GM19023 (cell line): ENCODE measurements around the gene TSPY3.
"Not testable (repeated sequence)": the region's sequence is repeated elsewhere in the genome, so short reads cannot be mapped to it uniquely, and the experiment has no call there.

Experiments
- ATAC-seq: cut with Tn5 transposase; IDR thresholded peaks from one replicate; pipeline ENCODE4 v1.9.1; 2021; ENCODE audit warnings: mild to moderate bottlenecking, moderate library complexity; ENCODE audit not compliant: unreplicated experiment

The TSPY3 gene

GRCh38 chrY:9398121-9398520 is at the start of gene TSPY3:
TSPY3 (plus strand) TSS chrY:9398421; CDS start chrY:9398467, 46 bp downstream.
- ATAC-seq = not testable (repeated sequence)

DNA sequence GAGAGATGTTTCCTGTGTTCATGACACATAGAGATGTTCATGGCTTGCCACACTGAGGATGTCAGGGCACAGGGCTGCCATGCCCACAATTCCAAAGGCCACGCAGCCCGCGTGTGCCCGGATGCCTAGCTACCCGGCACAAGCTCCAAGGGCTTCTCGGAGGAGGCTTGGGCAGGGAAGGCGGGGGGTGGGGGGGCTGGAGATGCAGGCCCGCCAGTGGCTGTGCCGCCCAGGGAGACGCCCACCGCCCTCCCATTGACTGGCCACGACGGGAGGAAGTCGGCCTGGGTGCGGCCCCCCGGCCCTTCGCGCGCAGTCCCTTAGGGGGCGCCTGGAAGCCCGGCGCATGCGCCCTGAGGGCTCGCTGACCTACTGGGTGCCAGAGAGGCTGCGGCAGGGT is 40.7 kb upstream of the TSPY3 start, which contains the start of gene TSPY8:
TSS of gene TSPY8 (plus strand) at position 301 of the 400 bp plus-strand sequence. CDS start at position 347, 46 bp downstream.
- not testable (repeated sequence) for ATAC-seq

DNA sequence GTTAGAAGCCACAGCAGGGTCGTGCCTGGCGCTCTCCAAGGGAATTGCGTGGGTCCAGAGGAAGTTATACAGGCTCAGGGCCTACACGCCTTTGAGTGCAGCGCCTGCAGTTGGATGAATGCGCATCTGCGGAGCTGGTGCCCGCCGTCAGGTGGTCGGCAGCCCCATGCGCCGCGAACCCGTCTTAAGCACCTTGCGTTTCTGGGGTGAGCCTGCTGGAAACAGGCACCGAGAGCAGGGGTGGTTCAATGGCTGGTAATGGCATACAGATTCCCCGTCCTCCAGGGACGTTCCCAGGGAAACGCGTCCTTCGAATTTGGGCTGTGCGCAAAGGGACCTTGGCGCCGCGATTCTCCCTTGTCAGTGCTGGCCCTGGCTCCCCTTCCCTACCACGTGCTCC is 1.7 kb upstream of the TSPY3 start:
- not testable (repeated sequence) for ATAC-seq
